Measurements from ENCODE around the gene CABP5. TPM values are rescaled to one million over a fixed set of nuclear protein-coding genes. Genes with fewer than 3 reads are reported as not detected.
"Not testable (repeated sequence)": the region's sequence is repeated elsewhere in the genome, so short reads cannot be mapped to it uniquely, and the experiment has no call there.

The CABP5 gene
- total RNA-seq = not detected

DNA sequence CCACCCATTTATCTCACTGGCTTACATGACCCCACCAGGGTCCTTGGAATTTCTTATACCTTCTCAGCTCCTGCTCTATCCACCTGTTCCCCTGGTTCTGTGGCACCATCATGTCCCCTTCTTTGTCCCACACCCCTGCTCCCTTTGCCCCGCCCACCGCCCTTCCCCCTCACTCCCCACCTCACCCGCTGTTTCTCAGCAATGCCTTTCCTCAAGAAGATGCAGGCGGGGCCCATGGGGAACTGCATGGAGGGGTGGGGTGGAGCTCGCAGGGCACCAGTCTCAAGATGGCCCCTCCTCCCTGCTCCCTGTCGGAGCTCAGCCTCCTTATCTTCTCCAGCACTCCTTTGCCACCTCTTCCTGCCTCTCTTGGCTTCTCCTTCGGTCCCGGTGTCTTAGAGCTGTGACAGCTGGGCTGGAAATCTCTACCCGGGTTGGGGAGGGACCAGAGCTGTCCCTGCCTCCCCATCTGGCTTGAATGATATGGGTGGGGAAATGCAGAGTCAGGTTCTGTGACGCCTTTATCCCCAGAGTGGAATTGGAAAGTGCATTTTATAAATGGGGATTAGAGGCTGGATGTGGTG lies at the start of gene CABP5:
Gene CABP5, minus strand, starts transcription at position 405 of the 584 bp plus-strand sequence. Its CDS starts 157 bp downstream, at position 248.
- 84% methylated on average over 10 of the region's 10 CpGs for WGBS
- H3K9me3 ChIP-seq = no peaks in the 10 kb centered on the region
- no peak for TF ChIP-seq POLR2AphosphoS5 (IDR thresholded peaks at IDR 0.05)
- TF ChIP-seq, protein P1, sequence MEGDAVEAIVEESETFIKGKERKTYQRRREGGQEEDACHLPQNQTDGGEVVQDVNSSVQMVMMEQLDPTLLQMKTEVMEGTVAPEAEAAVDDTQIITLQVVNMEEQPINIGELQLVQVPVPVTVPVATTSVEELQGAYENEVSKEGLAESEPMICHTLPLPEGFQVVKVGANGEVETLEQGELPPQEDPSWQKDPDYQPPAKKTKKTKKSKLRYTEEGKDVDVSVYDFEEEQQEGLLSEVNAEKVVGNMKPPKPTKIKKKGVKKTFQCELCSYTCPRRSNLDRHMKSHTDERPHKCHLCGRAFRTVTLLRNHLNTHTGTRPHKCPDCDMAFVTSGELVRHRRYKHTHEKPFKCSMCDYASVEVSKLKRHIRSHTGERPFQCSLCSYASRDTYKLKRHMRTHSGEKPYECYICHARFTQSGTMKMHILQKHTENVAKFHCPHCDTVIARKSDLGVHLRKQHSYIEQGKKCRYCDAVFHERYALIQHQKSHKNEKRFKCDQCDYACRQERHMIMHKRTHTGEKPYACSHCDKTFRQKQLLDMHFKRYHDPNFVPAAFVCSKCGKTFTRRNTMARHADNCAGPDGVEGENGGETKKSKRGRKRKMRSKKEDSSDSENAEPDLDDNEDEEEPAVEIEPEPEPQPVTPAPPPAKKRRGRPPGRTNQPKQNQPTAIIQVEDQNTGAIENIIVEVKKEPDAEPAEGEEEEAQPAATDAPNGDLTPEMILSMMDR (IDR thresholded peaks at IDR 0.05) = no peak
- no peak for TF ChIP-seq POLR2A (IDR thresholded peaks at IDR 0.05)
- TF ChIP-seq EP300 (IDR thresholded peaks at IDR 0.05) = no peak
- H3K27me3 ChIP-seq = peaks cover 15% of the 10 kb centered on the region
- no peak within 1 kb of the TSS for H3K27ac ChIP-seq
- H3K4me3 ChIP-seq = no peak within 1 kb of the TSS
- no peaks in the 10 kb centered on the region for H3K4me1 ChIP-seq
- DNase-seq (ENCODE audit: low spot score in 2 of 2) = no peak
- H3K36me3 ChIP-seq = peaks cover 7% of the 10 kb centered on the region

DNA sequence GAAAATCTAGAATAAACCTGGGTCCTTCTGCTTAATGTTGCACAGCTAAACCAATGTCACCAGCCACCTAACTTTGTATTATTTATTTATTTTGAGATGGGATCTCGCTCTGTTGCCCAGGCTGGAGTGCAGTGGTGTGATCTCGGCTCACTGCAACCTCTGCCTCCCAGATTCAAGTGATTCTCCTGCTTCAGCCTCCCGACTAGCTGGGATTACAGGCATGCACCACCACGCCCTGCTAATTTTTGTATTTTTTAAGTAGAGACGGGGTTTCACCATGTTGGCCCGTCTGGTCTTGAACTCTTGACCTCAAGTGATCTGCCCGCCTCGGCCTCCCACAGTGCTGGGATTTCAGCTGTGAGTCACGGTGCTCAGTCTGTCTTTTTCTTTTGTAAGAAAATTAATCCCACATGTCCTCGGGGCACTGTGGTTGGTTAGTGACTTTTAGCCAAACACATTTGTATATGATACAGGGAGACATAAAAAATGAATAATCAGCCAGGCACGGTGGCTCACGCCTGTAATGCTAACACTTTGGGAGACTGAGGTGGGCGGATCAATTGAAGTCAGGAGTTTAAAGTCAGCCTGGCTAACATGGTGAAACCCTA lies 47.3 kb upstream of the CABP5 start:
- WGBS = 56% methylated on average over 13 of the region's 13 CpGs
- not testable (repeated sequence) for DNase-seq (ENCODE audit: low spot score in 2 of 2); H3K9me3 ChIP-seq; H3K4me3 ChIP-seq; H3K27me3 ChIP-seq; H3K27ac ChIP-seq; H3K4me1 ChIP-seq
- H3K36me3 ChIP-seq = peaks cover 26% of the 10 kb centered on the region

DNA sequence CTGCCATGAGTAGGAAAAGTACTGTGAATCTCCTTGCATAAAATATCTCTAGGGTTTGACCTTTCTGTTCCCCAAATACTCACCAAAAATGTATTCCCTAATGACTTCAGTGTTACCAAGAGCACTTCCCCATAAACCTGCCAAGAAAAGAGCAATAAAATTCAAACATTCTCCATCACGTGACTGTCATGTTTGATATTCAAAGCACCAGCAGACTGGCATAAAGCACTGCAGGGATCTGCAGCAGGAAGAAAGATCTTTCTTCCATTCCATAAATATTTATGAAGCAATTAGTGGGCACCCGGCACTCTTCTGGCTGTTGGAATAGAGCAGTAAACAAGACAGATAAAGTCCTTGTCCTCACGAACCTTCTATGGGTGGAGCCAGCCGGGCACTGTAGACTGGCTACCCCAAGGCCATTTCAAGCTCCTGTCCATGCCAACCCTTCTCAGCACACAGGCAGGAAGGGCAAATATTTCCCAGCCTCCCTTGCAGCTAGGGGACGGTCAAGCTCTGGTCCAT lies 46.5 kb upstream of the CABP5 start:
- WGBS = 26% methylated on average over 5 of the region's 5 CpGs
- TF ChIP-seq EP300 (IDR thresholded peaks at IDR 0.05) (no peak), POLR2A (IDR thresholded peaks at IDR 0.05) (no peak), POLR2AphosphoS5 (IDR thresholded peaks at IDR 0.05) (no peak)
- TF ChIP-seq, protein P1 (IDR thresholded peaks at IDR 0.05) = no peak
- H3K36me3 ChIP-seq = peaks cover 23% of the 10 kb centered on the region

DNA sequence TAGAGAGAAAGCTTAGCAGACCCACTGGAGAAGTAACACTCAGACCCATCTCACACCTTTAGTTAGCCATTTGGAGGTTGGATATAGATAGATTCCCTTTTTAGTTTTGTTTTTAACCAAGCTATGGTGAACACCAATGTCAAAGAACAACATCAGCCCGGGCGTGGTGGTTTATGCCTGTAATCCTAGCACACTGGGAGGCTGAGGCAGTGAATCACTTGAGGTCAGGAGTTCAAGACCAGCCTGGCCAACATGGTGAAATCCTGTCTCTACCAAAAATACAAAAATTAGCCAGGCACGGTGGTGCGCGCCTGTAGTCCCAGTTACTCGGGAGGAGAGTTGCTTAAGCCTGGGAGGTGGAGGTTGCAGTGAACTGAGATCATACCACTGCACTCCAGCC lies 45.1 kb upstream of the CABP5 start:
- not testable (repeated sequence) for H3K4me3 ChIP-seq; H3K9me3 ChIP-seq; H3K27me3 ChIP-seq; H3K36me3 ChIP-seq; DNase-seq (ENCODE audit: low spot score in 2 of 2); H3K27ac ChIP-seq; H3K4me1 ChIP-seq
- 87% methylated on average over 6 of the region's 6 CpGs for WGBS

More for the DNA sequence above, 46.5 kb upstream of the CABP5 start:
- Histone ChIP-seq H3K4me1 (no peaks in the 10 kb centered on the region), H3K9me3 (no peaks in the 10 kb centered on the region), H3K27ac (no peak overlapping the region), H3K27me3 (no peaks in the 10 kb centered on the region), H3K4me3 (no peak overlapping the region)
- no peak for DNase-seq (ENCODE audit: low spot score in 2 of 2)

DNA sequence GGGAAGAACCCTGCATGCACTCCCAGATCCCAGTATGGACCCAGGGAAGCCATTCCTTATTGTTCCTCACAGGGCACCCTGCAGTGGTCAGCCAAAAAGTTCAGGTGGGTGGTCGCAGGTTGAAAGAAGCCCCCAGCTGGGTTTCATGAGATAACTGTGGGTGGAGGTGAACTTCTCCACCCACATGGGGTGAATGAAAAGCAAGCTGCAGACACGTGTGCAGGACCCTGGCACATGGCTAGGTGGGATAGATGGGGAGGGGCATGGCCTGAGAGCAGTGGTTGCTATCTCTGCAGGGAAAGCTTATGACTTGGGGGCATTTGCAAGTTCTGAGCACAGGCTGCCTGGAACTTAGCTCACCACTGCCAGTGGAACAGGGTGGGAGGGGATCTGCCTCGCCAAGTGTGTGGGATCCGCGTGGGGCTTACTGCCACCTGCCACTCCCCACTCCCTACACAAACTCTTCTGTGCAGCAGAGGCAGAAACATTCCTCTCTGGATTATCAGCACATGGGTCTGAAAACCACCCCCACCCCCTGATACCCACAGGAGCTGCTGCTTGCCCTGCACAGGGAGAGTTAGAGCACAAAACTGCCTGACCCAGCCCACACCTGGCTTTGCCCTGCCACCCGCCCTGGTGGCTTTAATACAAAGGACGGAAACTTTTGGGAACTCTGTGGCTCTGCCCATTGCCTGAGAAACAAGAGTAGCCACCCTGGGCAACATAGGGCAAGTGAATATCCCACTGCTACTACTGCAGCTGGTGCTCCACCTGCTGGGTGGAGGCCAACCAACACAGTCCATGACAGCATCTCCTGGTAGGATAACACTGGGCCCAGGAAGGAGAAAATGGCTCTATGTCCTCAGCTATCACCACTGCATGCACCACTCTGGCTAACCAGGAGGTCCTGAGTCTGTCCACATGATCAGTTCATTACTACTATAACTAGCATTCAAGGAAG lies 42.3 kb upstream of the CABP5 start:
- Histone ChIP-seq H3K27ac (peak overlapping the region; percentile 18), H3K4me3 (no peak overlapping the region), H3K4me1 (no peaks in the 10 kb centered on the region), H3K27me3 (no peaks in the 10 kb centered on the region), H3K9me3 (no peaks in the 10 kb centered on the region), H3K36me3 (no peaks in the 10 kb centered on the region)
- DNase-seq (ENCODE audit: low spot score in 2 of 2) = no peak
- WGBS = 92% methylated on average over 7 of the region's 7 CpGs
- TF ChIP-seq POLR2AphosphoS5 (IDR thresholded peaks at IDR 0.05) (no peak), EP300 (IDR thresholded peaks at IDR 0.05) (no peak), POLR2A (IDR thresholded peaks at IDR 0.05) (no peak)
- TF ChIP-seq, protein P1 (IDR thresholded peaks at IDR 0.05) = no peak

DNA sequence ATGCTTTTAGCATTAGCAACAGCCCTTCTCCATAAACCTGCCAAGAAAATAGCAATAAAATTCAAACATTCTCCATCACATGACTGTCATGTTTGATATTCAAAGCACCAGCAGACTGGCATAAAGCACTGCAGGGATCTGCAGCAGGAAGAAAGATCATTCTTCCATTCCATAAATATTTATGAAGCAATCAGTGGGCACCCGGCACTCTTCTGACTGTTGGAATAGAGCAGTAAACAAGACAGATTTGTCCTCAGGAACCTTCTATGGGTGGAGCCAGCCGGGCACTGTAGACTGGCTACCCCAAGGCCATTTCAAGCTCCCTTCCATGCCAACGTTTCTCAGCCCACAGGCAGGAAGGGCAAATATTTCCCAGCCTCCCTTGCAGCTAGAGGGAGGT lies 41.2 kb upstream of the CABP5 start:
- H3K27me3 ChIP-seq = no peaks in the 10 kb centered on the region
- no peak overlapping the region for H3K27ac ChIP-seq
- H3K4me1 ChIP-seq = no peaks in the 10 kb centered on the region
- H3K4me3 ChIP-seq = no peak overlapping the region
- no peaks in the 10 kb centered on the region for H3K36me3 ChIP-seq
- no peak for DNase-seq (ENCODE audit: low spot score in 2 of 2)
- no peaks in the 10 kb centered on the region for H3K9me3 ChIP-seq
- WGBS = 30% methylated on average over 3 of the region's 3 CpGs
- TF ChIP-seq, protein P1 (IDR thresholded peaks at IDR 0.05) = no peak
- TF ChIP-seq POLR2A (IDR thresholded peaks at IDR 0.05) = no peak
- no peak for TF ChIP-seq POLR2AphosphoS5 (IDR thresholded peaks at IDR 0.05)
- no peak for TF ChIP-seq EP300 (IDR thresholded peaks at IDR 0.05)
